SK-MEL-5 (cell line): ENCODE results near the gene ANKRD13B. TPM values are rescaled to one million over a fixed set of nuclear protein-coding genes. Genes with fewer than 3 reads are reported as not detected.

Source experiments
- DNase-seq: peaks from one replicate; pipeline ENCODE4 v3.0.0-alpha.2; 2016; ENCODE audit warnings: low read depth, low spot score
- in situ Hi-C: cut with HindIII; loops from 2 replicates; pipeline ENCODE4 v1.10.0; 2016; ENCODE audit warnings: low sequenced_read_pairs, high pct_unique_total_duplicates, low pct_unique_long_range_greater_than_20kb
- total RNA-seq: library from RNA; depleted of rRNA; stranded (reverse); fragments of >200 nt; shearing (Covaris generic); gene quantifications from 2 replicates; pipeline ENCODE4 v1.2.3, GENCODE V29; 2014

Gene ANKRD13B
- total RNA-seq, 1 experiment from 2014 or later: 5.3 TPM

DNA sequence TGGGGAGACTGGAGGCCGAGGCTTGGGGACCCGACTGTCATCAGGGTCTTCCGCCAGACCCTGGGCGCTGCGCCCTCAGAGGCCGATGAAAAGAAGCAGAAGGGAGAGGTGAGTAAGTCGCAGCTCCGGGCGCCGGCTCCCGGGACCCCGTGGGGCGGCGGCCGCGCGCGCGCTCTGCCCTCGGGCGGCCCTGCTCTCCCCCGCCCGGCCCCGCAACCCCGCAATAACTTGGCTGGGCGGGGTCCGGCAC is 25.7 kb upstream of the ANKRD13B start:
- no peak for DNase-seq
- in situ Hi-C loops: no loop called here

DNA sequence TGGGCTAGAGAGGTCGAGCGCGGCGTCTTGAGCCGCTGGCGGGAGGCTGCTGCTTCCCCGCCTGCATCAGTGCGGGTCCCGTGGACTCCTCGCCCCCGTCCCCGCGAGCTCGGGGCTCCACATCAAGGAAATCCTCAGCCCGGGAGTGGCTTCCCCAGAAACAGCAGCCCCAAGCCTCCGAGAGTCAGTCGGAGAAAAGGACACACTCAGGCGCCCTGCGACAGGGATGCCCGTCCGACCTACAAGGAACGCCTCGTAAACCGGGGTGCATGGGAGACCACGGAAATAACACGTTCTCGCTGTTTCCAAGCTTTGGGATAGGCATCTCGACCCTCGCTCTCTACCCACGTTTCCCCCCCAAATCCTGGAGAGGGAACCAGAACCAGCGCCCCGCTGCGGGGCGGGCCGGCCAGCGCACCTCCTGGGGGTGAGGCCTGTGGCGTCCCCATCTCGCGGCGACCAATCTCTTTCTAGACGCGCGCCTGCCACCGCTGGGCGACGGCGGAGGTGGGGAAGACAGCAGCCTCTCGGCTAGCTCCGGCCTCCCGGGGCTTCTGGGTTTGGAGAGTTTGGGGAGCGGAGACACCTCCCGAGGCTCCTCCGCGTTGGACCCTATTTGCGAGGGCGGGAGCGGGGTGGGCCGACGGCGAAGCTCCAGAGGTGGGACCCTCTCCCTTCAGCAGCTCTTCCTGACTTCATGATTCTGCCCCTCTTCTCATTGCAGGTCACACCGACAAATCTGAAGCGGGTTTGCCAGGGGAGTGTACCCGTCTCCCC is 25.2 kb upstream of the ANKRD13B start:
- in situ Hi-C loops: no loop called here
- peak; percentile 19 for DNase-seq

DNA sequence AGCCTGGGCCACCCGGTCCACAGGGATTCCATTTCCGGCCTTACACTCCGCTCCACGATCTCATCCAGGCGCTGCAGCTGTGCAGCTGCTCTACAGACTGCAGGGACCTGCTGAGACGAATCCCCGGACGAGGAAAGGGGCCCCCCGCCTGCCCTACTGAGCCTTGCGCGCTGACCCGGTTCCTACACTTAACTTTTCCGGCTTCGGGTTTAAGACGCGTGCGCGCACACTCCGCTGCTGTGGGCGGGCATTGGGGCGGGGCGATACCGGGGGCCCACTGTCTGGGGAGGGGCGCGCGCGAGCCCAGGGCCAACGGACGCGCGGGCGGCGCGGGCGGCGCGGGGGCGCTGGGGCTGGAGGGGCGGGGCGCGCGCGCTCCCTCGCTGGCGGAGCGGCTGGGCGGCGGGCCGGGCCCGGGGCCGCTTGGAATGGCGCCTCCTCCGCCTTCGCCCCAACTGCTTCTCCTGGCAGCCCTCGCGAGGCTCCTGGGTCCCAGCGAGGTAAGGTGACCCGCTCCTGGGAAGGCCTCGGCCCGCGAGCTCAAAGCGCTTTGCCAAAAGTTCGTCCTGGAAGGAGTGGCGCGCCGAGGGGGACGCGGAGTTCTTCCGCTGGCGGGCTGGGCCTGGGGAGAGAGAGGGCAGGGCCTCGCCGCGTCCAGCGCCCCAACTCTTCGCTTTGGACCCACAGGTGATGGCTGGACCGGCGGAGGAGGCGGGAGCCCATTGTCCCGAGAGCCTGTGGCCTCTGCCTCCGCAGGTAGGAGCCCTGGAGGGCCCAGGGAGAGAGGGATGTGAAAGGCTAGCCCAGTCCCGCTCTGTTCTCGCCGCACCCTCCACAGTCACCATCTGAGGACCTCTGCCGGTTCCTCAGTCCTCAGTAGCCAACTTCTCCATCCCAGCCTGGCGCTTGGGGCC is 24.3 kb upstream of the ANKRD13B start, which contains the start of gene TP53I13:
TP53I13 (plus strand) TSS at position 371 of the 914 bp plus-strand sequence; CDS start at position 429, 58 bp downstream.
- in situ Hi-C loops: no loop called here
- DNase-seq: peak; percentile 82

DNA sequence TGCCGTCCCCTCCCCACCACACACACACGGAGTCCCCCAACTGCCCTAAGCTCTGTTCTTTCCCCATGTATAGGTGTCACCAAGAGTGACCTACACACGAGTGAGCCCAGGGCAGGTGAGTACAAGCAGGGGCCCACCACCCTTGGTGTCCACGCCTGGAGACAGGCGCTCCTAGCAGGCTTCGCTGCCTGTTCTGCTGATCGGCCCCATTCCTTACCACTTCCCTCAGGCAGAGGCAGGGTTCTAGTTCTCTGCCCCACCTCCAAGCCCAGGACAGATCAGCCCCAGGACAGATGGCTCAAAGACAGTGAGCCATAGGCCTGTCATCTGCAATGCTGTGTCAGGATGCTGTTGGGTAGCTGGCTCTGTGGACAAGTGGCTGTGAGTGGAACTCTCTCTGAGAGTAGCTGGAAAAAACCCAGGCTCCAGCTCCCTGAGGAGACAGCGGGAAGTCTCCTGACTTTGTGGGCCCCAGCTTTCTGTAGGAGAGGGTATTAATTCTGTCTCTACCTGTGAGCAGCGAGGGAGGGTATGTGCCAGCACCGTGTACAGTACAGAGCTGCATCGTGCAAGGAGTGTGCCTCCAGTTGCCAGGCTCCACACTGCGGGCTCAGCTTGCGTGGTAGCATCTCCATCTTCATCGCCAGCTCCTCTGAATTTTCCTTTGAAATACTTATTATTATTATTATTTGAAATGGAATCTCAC is 23.5 kb upstream of the ANKRD13B start:
- DNase-seq: no peak
- in situ Hi-C loops: no loop called here

DNA sequence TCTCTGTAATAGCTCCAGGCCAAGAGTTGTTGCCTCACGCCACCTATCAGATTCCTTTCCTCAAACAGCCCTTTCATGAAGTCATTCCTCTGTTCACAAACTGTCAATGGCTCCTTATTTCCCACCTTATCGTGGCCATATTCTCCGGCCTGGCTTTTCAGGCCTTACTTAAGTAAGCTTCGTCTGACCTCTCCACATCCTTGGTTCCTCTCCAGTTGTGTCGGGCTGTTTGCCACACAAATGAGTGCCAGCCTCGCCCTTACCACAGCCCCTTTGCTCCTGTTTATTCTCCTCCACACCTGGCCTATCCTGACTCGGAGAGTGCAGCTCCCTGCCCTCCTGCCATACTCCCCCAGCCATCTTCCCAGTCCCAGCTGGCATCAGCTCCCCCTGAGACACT is 22.4 kb upstream of the ANKRD13B start:
- in situ Hi-C loops: no loop called here
- peak; percentile 68 for DNase-seq

DNA sequence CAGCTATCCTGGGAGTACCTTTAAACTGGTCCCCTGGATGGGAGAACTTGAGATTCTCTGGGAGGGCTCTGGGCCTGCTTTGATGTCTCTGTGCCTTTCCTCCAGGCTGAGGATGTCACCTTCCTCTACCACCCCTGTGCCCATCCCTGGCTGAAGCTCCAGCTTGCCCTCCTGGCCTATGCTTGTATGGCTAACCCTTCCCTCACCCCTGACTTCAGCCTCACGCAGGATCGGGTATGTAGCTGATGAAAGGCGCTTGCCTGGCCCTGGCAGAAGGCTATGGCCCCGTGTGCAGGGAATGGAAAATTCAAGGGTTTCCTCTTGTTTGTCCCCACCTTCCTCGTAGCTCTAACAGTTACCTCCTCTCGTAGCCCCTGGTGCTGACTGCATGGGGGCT is 21.4 kb upstream of the ANKRD13B start:
- no peak for DNase-seq
- in situ Hi-C loops: no loop called here

DNA sequence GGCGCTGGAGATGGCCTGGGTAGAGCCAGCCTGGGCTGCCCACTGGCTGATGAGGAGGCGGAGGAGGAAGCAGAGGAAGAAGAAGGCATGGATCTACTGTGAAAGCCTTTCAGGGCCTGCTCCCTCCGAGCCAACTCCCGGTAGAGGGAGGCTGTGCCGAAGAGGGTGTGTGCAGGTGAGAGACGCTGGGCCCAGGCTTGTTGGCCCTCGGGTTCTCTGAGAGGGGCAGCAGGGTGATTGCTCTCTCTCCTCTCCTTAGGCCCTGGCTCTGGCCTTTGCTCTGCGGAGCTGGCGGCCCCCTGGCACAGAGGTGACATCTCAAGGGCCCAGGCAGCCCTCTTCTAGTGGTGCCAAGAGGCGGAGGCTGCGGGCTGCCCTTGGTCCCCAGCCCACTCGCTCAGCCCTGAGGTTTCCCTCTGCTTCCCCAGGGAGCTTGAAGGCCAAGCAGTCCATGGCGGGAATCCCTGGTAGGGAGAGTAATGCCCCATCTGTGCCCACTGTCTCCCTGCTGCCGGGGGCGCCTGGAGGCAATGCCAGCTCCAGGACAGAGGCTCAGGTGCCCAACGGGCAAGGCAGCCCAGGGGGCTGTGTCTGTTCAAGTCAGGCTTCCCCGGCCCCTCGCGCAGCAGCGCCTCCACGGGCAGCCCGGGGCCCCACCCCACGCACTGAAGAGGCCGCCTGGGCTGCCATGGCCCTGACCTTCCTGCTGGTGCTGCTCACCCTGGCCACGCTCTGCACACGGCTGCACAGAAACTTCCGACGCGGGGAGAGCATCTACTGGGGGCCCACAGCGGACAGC is 20.9 kb upstream of the ANKRD13B start:
- DNase-seq: no peak
- in situ Hi-C loops: no loop called here

DNA sequence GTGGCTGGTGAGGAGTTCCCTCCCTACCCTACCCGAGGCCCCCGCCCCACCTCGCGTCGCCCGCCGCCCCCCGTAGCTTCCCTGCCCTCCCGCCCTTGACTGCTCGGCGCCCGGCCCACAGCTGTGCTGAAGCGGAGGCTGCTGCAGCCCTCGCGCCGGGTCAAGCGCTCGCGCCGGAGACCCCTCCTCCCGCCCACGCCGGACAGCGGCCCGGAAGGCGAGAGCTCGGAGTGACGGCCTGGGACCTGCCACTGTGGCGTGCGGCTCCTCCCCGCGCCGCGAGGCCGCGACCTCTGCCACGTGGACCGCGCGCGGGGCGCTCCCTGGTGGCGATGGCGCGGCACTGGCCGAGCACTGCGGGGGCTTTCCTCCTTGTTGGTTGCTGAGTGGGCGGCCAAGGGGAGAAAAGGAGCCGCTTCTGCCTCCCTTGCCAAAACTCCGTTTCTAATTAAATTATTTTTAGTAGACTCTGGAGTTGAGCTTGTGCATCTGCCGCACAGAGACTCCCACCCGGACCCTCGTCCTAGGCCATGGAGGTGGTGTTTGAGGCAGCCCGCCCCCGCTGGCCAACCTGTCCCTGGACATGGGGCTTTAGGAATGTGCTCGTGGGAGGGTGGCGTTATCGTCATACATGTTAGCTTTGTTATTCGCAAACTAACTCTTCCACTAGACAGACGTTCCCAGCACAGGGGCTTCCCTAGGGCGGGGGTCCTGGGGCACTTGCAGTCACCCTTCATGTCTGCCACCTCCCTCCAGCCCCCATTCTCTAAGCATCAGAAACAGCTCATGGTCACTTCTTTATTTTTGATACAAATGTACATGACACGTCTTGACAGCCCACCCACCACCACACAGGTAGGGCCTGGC is 20.0 kb upstream of the ANKRD13B start:
- in situ Hi-C loops: no loop called here
- peak; percentile 30 for DNase-seq

DNA sequence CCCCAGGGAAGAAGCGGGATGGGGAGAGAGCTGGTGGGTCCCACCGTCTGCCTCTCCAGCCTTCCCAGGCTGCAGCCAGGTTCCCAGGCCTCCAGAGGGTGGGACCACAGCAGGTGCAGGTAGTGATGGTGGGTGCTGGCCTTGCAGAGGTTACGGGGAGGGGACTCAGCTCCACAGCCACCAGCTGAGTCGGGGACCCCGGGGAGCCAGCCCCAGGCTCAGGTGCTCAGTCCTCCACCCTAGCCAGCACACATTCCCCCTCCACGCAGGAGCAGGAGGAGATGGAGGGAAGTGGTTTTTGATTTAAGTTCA is 19.4 kb upstream of the ANKRD13B start:
- in situ Hi-C loops: no loop called here
- no peak for DNase-seq

DNA sequence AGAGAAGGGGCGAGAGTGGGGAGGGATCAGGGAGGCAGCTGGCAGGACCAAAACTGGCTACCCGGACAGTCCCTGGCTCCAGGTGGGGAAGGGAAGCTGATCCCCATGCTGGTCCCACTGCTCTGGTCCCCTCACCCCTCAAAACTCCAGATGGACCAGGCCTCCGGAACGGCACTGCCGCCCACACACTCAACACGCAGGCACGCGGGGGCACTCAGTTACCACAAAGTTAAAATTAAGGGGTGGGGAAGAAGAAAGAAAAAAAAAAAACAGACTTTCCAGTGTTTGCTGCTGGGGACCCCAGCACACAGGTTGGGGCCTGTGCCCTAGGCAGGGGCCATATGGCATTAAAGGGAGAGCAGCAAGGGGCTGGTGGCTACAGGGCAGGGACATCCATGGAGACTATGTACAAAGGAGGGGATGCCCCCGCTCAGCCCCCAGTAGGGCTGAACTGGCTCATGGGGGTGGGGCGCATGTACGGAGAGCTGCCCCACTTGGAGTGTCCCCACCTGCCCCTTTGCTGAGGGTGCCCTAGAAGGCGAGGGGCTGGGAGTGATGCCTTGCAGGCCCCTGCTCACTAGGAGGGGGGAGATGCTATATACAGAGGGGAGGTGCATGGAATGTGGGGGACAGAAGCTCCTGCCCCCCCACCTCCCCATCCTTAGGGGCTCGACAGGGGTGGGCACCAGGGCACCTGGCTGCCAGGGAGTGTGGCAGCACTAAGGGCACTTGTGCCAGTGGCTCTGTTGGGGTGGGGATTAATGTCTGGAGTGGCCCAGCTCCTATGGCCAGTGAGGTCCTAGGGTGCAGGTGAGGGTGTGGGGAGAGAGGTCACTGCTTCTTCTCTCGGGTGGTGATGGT is 18.8 kb upstream of the ANKRD13B start:
- DNase-seq: no peak
- in situ Hi-C loops: no loop called here

DNA sequence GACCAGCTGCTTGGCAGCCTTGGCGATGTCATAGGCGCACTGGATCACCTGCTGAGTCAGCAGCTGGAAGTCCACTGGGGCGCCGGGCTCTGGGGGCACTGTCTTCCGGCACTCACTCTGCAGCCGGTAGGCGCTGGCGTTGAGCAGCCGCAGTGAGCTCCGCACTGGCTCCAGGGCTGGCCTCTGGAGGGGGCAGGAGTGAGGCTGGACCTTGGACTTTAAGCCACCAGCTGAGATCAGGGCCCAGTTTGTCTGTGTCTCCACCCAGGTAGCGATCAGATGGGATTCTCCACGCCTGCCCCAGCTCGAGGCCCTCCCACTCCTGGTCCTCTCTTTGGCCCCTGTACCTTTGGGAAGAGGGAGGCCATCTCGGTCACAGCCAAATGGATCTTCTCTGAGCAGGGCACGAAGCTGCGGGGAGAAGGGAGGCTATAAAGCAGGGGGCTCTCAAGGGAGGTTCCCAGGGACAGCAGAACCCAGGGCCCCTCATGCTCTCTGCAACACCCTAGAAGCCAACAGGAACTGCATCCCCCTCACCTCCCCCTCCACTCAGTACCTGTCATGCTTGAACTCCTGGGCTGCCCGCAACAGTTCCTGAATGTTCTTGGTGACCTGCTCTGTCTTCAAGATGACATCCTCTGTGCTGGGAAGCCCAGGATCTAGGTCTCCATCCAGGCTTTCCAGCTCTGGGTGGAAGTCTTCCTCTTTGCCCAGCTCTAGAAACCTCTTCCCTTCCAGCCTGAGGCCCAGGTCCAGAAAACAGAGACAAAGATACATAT is 18.0 kb upstream of the ANKRD13B start:
- no peak for DNase-seq
- in situ Hi-C loops: no loop called here

DNA sequence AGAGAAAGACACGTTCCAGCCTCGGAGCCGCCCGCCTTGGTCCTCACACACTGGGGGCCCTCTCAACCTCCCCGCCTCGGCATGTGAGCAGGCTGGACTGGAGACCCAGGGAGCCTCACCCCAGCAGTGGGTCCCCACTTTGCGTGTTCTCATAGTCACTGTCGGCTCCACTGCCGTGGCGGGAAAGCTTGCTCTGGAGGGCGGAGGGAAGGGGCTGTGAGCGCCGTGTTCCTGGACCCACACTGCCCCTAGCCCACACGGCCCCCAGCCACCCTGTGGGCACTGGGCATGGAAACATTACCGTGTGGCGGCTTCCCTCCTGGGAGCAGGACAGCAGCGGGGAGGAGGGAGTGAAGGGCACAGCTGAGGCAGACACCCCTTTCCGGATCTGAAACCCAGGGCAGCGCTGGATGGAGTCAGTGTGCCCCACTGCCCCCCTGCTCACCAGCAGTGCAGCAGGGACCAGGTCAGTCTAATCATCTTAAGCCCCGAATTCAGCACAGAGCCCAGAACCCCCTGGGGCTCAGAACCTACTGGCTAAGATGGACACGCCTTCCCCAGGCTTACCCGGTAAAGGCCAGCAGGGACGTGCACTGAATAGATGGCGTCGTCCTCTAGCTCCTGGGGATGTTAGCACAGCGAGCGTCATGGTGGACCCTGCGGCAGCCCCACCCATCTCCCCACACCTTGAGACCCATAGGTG is 17.3 kb upstream of the ANKRD13B start:
- in situ Hi-C loops: no loop called here
- no peak for DNase-seq

DNA sequence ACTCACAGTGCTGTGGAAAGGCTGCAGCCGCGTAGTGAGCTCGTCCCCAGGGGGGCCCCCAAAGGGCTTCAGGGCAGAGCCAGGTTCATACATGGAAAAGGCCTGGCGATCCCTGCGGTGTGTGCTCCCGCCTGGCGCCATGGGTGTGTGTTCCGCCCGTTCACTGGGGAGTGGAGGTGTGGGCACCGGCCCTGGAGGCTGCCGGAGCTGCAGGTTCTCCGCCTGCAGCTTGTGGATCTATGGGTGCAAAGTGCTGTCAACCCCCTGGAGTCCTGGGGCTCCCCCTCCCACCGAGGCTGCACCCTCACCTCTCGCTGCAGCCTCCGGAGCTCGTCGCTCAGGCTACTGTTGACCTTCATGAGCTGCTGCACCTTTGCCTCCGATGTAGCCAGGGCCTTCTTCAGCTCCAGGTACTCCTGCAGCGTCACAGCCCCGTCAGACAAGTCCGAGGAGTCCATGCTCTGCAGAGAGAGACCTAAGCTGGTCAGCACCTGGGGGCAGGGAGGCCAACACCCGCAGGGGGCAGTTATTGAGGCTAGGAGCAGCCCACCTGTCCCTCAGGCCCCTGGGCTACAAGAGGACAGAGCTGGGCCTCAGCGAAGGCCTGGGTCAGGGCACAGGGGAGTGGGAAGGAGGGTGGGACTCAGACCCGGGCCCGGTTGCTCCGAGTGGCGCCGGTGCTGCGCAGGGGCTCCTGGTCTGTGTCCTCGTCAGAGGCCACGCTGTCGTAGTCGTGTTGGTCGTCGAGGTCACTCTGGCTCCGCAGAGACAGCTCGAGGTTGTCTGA is 16.5 kb upstream of the ANKRD13B start:
- DNase-seq: no peak

DNA sequence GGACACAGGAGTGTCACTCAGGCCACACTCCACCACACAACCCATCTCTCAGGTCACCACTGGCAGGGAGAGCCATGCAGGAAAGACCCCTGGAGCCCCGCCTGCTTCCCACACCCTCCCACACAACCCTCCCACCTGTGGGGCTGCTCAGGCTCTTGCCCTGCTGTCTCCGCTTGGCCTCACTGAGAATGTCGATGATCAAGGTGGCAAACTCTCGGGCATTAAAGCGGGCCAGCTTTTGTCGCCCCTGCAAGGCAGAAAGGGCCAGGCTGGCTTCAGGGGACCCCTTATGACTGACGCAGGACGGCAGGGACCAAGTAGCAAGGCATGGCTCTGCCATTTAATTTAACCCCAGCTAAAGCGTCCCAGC is 15.9 kb upstream of the ANKRD13B start:
- DNase-seq: no peak
- in situ Hi-C loops: no loop called here

More for the DNA sequence above, 16.5 kb upstream of the ANKRD13B start:
- in situ Hi-C loops: no loop called here
